Stimulated activated naive CD8-positive, alpha-beta T cell treated with anti-CD3 and anti-CD28 coated beads, Interleukin-15, amount 100 ng/mL, for 72 hours (primary cell): ENCODE data around the gene CCND1.

Source experiments
- ATAC-seq: fragments of 150-1000 bp; cut with Tn5 transposase; 2 replicates; pipeline ENCODE4 v1.10.0; 2021; ENCODE audit warnings: mild to moderate bottlenecking, moderate library complexity
- DNase-seq, 2 donors: peaks; one replicate each; pipeline ENCODE4 v3.0.0; 2021 to 2022
- H3K27ac Mint-ChIP-seq, 2 donors: one replicate each; pipeline ENCODE4 v1.8.0; 2022; ENCODE audit warnings: mild to moderate bottlenecking in 2 of 2, mixed read lengths in 2 of 2, moderate library complexity in 2 of 2
- H3K27me3 Mint-ChIP-seq: one replicate; pipeline ENCODE4 v1.8.0; 2022; ENCODE audit warnings: mixed read lengths
- H3K4me1 Mint-ChIP-seq: one replicate; pipeline ENCODE4 v1.8.0; 2022; ENCODE audit warnings: mild to moderate bottlenecking, mixed read lengths
- H3K4me3 Mint-ChIP-seq, 2 donors: one replicate each; pipeline ENCODE4 v1.8.0; 2022; ENCODE audit warnings: mild to moderate bottlenecking in 2 of 2, mixed read lengths in 2 of 2, moderate library complexity in 1 of 2
- H3K9me3 Mint-ChIP-seq, 2 donors: one replicate each; pipeline ENCODE4 v1.8.0; 2022; ENCODE audit warnings: mixed read lengths in 2 of 2

CCND1 gene

GRCh38 chr11:69634069-69634468, 6.9 kb upstream of the CCND1 start:
- H3K4me1 Mint-ChIP-seq: peaks cover 24% of the 10 kb centered on the region
- DNase-seq (no peak), ATAC-seq (no peak)
- no peak overlapping the region for H3K27ac Mint-ChIP-seq
- no peak overlapping the region for H3K4me3 Mint-ChIP-seq
- H3K9me3 Mint-ChIP-seq: peaks cover 6 to 11% of the 10 kb centered on the region in 2 donors
- peaks cover 89% of the 10 kb centered on the region for H3K27me3 Mint-ChIP-seq

DNA sequence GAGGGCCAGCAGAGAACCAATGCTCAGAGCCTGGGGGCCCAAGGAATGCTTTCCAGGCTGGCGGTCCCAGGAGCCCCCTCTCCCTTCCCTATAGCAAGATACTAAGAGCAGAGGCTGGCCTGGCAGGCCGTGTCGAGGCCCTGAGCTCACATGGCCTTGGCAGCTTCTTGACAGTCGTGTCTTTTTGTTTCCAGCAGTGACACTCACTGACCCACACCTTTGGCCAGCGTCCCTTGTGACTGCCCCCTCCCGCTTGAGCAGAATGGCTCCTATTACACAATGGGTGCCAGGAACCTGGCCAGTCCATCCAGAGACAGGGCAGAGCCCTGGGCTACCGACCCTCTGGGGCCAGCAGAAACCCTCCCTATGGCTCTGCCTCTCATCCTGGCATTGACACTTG, 6.4 kb upstream of the CCND1 start:
- no peak overlapping the region for H3K27ac Mint-ChIP-seq
- ATAC-seq: no peak
- peaks cover 29% of the 10 kb centered on the region for H3K4me1 Mint-ChIP-seq
- peaks cover 89% of the 10 kb centered on the region for H3K27me3 Mint-ChIP-seq
- no peak overlapping the region for H3K4me3 Mint-ChIP-seq
- peaks cover 4 to 5% of the 10 kb centered on the region in 2 donors for H3K9me3 Mint-ChIP-seq
- no peak for DNase-seq

- Mint-ChIP-seq H3K4me1 (peaks cover 35% of the 10 kb centered on the region), H3K27ac (no peak overlapping the region), H3K27me3 (peaks cover 90% of the 10 kb centered on the region), H3K4me3 (no peak overlapping the region), H3K9me3 (no peaks in the 10 kb centered on the region)
- ATAC-seq (no peak), DNase-seq (no peak)
Observed at GRCh38 chr11:69635195-69635594, 5.8 kb upstream of the CCND1 start.

DNA sequence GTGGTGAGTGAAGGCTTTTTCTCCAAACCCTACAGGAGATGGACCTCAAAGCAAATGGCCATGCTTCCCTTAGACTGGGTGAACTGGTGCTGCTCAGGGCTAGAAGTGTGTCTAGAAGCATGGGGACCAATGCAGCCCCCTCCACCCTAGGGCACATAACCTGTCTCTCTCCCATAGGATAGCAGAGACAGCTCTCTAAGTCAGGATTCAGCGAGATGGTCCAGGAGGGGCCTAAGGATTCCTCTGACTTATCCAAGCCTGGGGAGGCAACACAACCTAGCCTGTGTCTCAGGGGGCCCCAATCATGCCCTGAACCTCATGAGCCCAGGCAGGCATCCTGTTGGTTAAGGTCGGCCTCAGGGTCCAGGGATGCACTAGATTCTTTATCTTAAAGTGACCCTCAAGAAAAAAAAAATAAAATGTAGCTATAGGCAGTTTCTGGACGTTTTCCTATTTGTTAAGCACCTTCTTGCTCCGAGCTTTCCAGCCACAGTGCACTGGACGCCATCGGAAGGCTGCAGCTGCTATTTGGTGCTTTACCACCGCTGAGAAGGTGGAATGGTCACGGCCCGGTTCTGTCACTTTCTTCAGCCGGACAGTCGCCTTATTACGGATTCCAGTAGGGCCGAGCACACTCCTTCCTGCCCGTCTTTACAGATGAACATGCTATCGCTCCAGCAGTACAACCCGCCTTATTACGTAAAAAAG, 5.0 kb upstream of the CCND1 start:
- DNase-seq (no peak), ATAC-seq (no peak)
- Mint-ChIP-seq H3K4me1 (peaks cover 43% of the 10 kb centered on the region), H3K9me3 (no peaks in the 10 kb centered on the region), H3K27ac (no peak overlapping the region), H3K27me3 (peaks cover 97% of the 10 kb centered on the region), H3K4me3 (no peak overlapping the region)

DNA sequence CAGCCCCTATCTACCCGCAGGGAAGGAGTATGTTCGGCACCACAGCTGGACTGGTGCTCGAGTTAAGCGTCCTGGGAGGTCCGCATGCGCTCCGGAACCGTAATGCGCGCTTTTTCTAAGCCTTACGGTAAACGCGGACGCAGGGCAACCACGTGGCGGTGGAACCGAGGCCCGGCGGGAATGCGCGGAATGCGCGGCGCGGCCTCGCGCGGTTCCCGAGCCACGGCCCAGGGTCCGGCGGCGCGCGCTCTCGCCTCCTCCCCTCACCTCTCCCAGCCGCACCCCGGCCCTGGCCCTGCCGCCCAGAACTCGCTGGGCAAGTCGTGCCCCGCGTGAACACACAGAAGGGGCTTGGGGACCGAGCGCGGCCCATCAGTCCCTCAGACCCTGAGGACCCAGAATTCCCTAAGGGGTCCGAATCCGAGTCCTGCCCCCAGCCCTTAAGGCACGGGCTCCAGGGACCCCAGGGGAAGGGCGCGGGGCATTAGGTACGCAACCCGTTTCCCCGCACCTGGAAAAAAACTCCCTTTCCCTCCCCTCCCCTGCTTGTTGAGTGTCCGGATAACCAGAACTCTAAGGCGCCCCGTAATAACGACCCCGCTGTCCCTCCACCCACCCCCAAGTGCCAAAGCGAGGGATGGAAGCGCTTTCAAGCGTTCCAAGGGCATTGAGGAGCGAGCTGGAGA, 4.3 kb upstream of the CCND1 start:
- H3K4me1 Mint-ChIP-seq: peaks cover 48% of the 10 kb centered on the region

GRCh38 chr11:69637198-69637940, 3.6 kb upstream of the CCND1 start:
- Mint-ChIP-seq H3K4me3 (peak overlapping the region; percentile 29 to 70), H3K9me3 (no peaks in the 10 kb centered on the region), H3K4me1 (peaks cover 48% of the 10 kb centered on the region), H3K27ac (no peak overlapping the region), H3K27me3 (peaks cover 93% of the 10 kb centered on the region)
- ATAC-seq: no peak
- DNase-seq: no peak

More for the DNA sequence above, 4.3 kb upstream of the CCND1 start:
- Mint-ChIP-seq H3K4me3 (peak overlapping the region in 1 of 2 donors; percentile 54), H3K27me3 (peaks cover 99% of the 10 kb centered on the region), H3K27ac (no peak overlapping the region), H3K9me3 (no peaks in the 10 kb centered on the region)
- no peak for DNase-seq
- ATAC-seq: no peak

GRCh38 chr11:69637941-69638871, 2.8 kb upstream of the CCND1 start:
- Mint-ChIP-seq H3K4me1 (peaks cover 48% of the 10 kb centered on the region), H3K27me3 (peaks cover 84% of the 10 kb centered on the region), H3K27ac (no peak overlapping the region), H3K9me3 (no peaks in the 10 kb centered on the region), H3K4me3 (peak overlapping the region; percentile 62 to 72)
- no peak for DNase-seq
- ATAC-seq: no peak

DNA sequence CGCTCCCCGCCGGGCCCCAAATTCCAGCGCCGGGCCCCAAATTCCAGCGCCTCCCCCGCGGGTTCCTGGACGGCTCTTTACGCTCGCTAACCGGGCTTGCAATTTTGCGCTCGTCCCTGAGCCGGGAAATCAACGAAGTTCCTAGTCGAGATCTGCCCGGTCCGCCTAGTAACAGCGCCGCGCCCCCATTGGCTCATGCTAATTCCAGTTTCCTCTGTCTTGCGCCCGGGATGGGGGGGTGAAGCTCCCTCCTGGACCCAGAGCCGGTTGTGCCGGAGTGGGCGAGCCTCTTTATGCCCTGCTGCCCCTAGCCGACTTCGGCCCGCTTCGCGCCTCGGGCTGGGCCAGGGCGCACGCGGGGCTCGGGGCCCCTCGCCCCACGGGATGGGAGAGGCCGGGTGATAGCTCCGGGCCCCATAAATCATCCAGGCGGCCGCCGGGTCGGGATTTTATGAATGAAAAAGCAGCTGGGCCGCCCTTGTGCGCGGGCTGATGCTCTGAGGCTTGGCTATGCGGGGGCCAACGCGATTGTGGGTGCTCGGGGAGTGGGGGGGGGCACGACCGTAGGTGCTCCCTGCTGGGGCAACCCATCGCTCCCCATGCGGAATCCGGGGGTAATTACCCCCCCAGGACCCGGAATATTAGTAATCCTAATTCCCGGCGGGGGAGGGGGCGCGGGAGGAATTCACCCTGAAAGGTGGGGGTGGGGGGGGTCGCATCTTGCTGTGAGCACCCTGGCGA, 1.8 kb upstream of the CCND1 start:
- ATAC-seq: no peak
- H3K4me1 Mint-ChIP-seq: peaks cover 48% of the 10 kb centered on the region
- peak overlapping the region; percentile 19 to 63 for H3K4me3 Mint-ChIP-seq
- H3K27me3 Mint-ChIP-seq: peaks cover 81% of the 10 kb centered on the region
- no peak for DNase-seq
- no peaks in the 10 kb centered on the region for H3K9me3 Mint-ChIP-seq
- H3K27ac Mint-ChIP-seq: no peak overlapping the region

GRCh38 chr11:69639831-69640230, 1.1 kb upstream of the CCND1 start:
- Mint-ChIP-seq H3K27ac (no peak overlapping the region), H3K27me3 (peaks cover 75% of the 10 kb centered on the region), H3K9me3 (no peaks in the 10 kb centered on the region), H3K4me1 (peaks cover 48% of the 10 kb centered on the region), H3K4me3 (peak overlapping the region in 1 of 2 donors; percentile 66)
- DNase-seq (no peak), ATAC-seq (no peak)

GRCh38 chr11:69640260-69640994, 529 bp upstream of the CCND1 start:
- DNase-seq: no peak
- Mint-ChIP-seq H3K9me3 (no peaks in the 10 kb centered on the region), H3K4me3 (peak overlapping the region; percentile 32 to 66), H3K27me3 (peaks cover 69% of the 10 kb centered on the region), H3K4me1 (peaks cover 48% of the 10 kb centered on the region), H3K27ac (no peak overlapping the region)
- no peak for ATAC-seq

DNA sequence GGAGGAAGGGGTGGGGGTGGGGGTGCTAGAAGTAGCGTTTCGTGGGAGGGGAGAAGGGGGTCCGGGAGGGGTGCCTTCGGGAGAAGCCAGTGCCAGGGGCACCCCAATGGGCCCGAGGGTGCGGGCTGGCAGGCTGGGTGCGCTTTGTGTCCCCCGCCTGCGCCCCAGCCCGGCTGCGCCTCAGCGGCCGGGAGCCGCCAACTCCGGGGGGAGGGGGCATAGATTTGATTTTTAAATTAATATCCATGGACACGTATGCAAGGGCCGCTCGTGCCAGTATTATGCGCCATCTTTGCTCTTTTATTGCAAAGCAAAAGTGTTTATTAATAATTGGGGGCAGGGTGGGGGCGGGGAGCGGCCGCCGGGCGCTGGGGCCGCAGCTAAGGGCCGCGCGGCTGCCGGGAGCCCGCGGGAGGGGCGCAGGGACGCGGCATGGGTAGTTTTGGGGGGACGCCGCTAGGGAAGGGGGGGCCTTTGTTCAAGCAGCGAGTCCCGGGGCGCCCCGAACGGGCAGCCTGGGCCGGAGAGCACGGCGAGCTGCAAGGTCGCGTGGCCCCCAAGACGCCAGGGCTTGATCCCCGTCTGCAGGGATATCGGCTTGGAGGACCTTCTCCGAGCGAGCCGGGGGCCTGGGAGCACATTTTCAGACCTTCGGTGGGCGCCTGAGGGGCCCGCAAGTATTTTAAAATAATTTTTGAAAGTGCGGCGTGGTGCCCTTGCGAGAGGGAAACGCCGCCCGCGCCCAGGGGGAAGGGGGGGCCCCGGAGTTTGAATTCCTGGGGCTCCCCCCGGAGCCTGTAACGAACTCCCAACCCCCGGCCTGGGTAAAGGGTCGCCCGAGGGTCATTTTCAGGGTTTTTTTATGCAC, 959 bp downstream of the CCND1 start:
- Mint-ChIP-seq H3K27me3 (peaks cover 55% of the 10 kb centered on the region), H3K4me1 (peaks cover 45% of the 10 kb centered on the region), H3K9me3 (no peaks in the 10 kb centered on the region), H3K27ac (no peak overlapping the region), H3K4me3 (peak overlapping the region; percentile 79 to 81)
- ATAC-seq (no peak), DNase-seq (no peak)

- peak in 1 of 2 donors; percentile 25 for DNase-seq
- ATAC-seq: peak; percentile 36
- peak overlapping the region; percentile 35 to 73 for H3K4me3 Mint-ChIP-seq
- no peak overlapping the region for H3K27ac Mint-ChIP-seq
- no peaks in the 10 kb centered on the region for H3K9me3 Mint-ChIP-seq
- H3K27me3 Mint-ChIP-seq: peaks cover 48% of the 10 kb centered on the region
- peaks cover 39% of the 10 kb centered on the region for H3K4me1 Mint-ChIP-seq
Observed at GRCh38 chr11:69642549-69642912, 1.6 kb downstream of the CCND1 start.

- H3K27ac Mint-ChIP-seq: no peak overlapping the region
- peak overlapping the region; percentile 66 to 77 for H3K4me3 Mint-ChIP-seq
- H3K4me1 Mint-ChIP-seq: peaks cover 34% of the 10 kb centered on the region
- DNase-seq (peak; percentile 78 to 83), ATAC-seq (peak; percentile 86)
- peaks cover 43% of the 10 kb centered on the region for H3K27me3 Mint-ChIP-seq
- no peaks in the 10 kb centered on the region for H3K9me3 Mint-ChIP-seq
Observed at GRCh38 chr11:69642913-69643632, 2.1 kb downstream of the CCND1 start.
